GM19351 (cell line): ENCODE results near the gene HDAC5.
"Not testable (repeated sequence)": the region's sequence is repeated elsewhere in the genome, so short reads cannot be mapped to it uniquely, and the experiment has no call there.

Source experiments
- ATAC-seq: cut with Tn5 transposase; IDR thresholded peaks from one replicate; pipeline ENCODE4 v1.9.1; 2021; ENCODE audit warnings: mild to moderate bottlenecking, moderate library complexity; ENCODE audit not compliant: unreplicated experiment

The HDAC5 gene

GRCh38 chr17:44071198-44071520 lies 52.3 kb downstream of the HDAC5 start:
- ATAC-seq = no peak

- ATAC-seq = peak; percentile 56
These were observed 52.8 kb downstream of the HDAC5 start, which contains the start of gene G6PC3 for GRCh38 chr17:44070455-44071197. Gene G6PC3, plus strand, starts transcription at chr17:44070735. Its CDS starts 231 bp downstream, at chr17:44070966.

- ATAC-seq = no peak
These were observed 53.4 kb downstream of the HDAC5 start for GRCh38 chr17:44069974-44070454.

GRCh38 chr17:44067545-44067940 lies 55.9 kb downstream of the HDAC5 start:
- no peak for ATAC-seq

GRCh38 chr17:44066204-44066930 lies 57.1 kb downstream of the HDAC5 start, which contains the start of gene LSM12:
Gene LSM12, minus strand, starts transcription at chr17:44066671. Its CDS starts 84 bp downstream, at chr17:44066587.
- peak; percentile 74 for ATAC-seq

- no peak for ATAC-seq
These were observed 57.7 kb downstream of the HDAC5 start for GRCh38 chr17:44065668-44066203.

- no peak for ATAC-seq
These were observed 59.5 kb downstream of the HDAC5 start for GRCh38 chr17:44063704-44064639.

GRCh38 chr17:44062871-44063270 lies 60.6 kb downstream of the HDAC5 start:
- ATAC-seq = no peak

- ATAC-seq = no peak
These were observed 62.0 kb downstream of the HDAC5 start for GRCh38 chr17:44061446-44061845.

GRCh38 chr17:44059101-44059892 lies 64.1 kb downstream of the HDAC5 start:
- no peak for ATAC-seq

- ATAC-seq = no peak
These were observed 70.1 kb downstream of the HDAC5 start for GRCh38 chr17:44053125-44053872.

- no peak for ATAC-seq
These were observed 74.0 kb downstream of the HDAC5 start for GRCh38 chr17:44049294-44050060.

- not testable (repeated sequence) for ATAC-seq
These were observed 76.5 kb downstream of the HDAC5 start for GRCh38 chr17:44046893-44047292.

- ATAC-seq = no peak
These were observed 78.0 kb downstream of the HDAC5 start for GRCh38 chr17:44045486-44045885.

- ATAC-seq = no peak
These were observed 79.4 kb downstream of the HDAC5 start for GRCh38 chr17:44044071-44044470.

- ATAC-seq = no peak
These were observed 80.2 kb downstream of the HDAC5 start for GRCh38 chr17:44043272-44043696.

- no peak for ATAC-seq
These were observed 83.4 kb downstream of the HDAC5 start for GRCh38 chr17:44039829-44040635.

GRCh38 chr17:44038604-44039011 lies 84.8 kb downstream of the HDAC5 start:
- no peak for ATAC-seq
